RKO (cell line): ENCODE data around the gene ART3.
"Not testable (repeated sequence)": the region's sequence is repeated elsewhere in the genome, so short reads cannot be mapped to it uniquely, and the experiment has no call there.

Experiments
- DNase-seq: peaks from one replicate; pipeline ENCODE4 v3.0.0-alpha.2; 2016; ENCODE audit warnings: low spot score

The ART3 gene, protein sequence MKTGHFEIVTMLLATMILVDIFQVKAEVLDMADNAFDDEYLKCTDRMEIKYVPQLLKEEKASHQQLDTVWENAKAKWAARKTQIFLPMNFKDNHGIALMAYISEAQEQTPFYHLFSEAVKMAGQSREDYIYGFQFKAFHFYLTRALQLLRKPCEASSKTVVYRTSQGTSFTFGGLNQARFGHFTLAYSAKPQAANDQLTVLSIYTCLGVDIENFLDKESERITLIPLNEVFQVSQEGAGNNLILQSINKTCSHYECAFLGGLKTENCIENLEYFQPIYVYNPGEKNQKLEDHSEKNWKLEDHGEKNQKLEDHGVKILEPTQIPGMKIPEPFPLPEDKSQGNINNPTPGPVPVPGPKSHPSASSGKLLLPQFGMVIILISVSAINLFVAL

DNA sequence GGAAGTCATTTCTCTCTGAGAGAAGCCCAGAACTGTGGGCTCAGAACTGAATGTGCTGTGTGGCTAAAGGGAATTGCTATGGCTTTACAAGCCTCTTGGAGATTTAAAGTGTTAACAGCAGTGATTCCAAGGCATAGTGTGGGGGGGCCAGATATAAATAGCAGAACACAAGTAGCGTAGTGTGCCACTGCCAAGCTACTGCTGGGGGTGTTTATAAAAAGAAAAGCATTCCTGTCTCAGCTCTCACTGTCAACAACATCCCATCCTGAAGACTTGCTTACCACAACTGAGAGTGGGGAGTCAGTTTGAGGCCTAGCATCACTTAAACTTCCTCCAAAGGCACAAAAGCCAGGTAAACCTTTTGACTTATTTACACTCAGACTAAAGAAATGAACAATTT, at the start of gene ART3:
ART3 (plus strand) TSS at position 242 of the 400 bp plus-strand sequence. CDS start 1,181 bp downstream, outside the sequence.
- no peak for DNase-seq

GRCh38 chr4:76028350-76028765, 46.2 kb upstream of the ART3 start:
- no peak for DNase-seq

DNA sequence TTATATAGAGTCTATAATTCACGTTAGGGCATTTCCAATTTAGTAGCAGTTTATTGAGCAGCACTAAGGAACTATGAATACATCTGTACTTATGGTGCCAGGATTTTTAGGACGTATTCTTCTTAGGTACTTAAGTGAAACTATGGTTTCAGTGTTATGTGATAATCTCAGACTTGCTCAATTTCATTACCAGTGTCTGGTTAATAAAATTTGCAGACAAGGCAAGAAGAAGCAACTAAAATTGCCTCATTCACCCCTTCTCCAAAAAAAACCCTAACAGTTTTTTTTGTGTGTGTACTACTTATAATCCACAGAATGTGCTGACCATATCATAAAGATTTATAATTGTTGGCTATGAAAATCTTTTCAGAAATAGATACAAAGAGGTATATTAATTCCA, 45.2 kb upstream of the ART3 start:
- DNase-seq = no peak

GRCh38 chr4:76035141-76035540, 39.4 kb upstream of the ART3 start:
- no peak for DNase-seq

- no peak for DNase-seq
Observed at GRCh38 chr4:76035799-76036380, 38.6 kb upstream of the ART3 start, which contains the start of gene CXCL11. TSS of gene CXCL11 (minus strand) at chr4:76036070. CDS start at chr4:76035987, 83 bp downstream.

DNA sequence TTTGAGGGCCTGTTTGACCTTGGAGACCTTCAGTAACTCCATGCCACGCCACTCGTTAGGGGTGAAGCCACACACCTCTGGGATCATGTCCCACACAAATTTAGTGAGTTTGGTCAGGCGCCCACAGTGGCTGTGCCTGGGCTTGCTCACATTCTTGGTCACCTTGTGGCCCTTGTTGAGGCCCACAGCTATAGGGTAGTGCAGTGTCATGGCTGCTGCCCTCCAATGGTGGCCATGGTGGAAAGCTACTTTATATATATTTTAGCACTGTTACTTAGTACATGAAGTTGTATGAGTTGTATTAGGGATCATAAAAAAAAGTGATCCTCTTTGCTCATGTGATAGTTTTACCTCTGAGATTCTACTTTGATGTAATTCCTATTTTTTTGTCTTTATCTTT, 37.7 kb upstream of the ART3 start:
- DNase-seq = no peak

- DNase-seq = not testable (repeated sequence)
Observed at GRCh38 chr4:76042241-76042998, 32.1 kb upstream of the ART3 start.

DNA sequence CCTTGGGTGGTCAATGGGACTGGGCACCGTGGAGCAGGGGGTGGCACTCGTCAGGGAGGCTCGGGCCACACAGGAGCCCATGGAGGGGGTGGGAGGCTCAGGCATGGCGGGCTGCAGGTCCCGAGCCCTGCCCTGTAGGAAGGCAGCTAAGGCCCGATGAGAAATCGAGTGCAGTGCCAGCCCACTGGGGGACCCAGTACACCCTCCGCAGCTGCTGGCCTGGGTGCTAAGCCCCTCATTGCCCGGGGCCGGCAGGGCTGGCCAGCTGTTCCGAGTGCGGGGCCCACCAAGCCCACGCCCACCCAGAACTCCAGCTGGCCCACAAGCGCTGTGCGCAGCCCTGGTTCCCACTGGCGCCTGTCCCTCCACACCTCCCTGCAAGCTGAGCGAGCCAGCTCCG, 31.2 kb upstream of the ART3 start:
- not testable (repeated sequence) for DNase-seq

GRCh38 chr4:76044686-76045085, 29.8 kb upstream of the ART3 start:
- DNase-seq = not testable (repeated sequence)

- not testable (repeated sequence) for DNase-seq
Observed at GRCh38 chr4:76049860-76050416, 24.6 kb upstream of the ART3 start.

- not testable (repeated sequence) for DNase-seq
Observed at GRCh38 chr4:76050560-76051050, 23.9 kb upstream of the ART3 start.

- DNase-seq = no peak
Observed at GRCh38 chr4:76053730-76054129, 20.8 kb upstream of the ART3 start.

DNA sequence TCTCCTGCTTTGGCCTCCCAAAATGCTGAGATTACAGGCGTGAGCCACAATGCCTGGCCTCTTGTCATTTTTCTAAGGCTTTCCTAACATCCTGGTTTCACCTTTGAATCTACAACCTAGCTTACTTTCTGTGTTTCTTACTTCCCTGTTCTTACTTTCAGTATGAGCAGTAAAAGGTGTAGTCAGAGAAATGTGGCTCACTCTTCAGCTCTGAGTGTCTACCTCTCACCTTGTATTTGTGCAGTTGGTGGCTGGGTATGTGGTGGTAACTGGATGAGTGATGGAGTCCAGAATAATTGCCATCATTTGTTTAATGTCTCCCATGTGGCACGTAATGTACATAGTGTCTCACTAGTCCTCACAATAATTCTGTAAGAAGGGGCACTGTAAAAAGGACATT, 19.5 kb upstream of the ART3 start:
- DNase-seq = no peak

DNA sequence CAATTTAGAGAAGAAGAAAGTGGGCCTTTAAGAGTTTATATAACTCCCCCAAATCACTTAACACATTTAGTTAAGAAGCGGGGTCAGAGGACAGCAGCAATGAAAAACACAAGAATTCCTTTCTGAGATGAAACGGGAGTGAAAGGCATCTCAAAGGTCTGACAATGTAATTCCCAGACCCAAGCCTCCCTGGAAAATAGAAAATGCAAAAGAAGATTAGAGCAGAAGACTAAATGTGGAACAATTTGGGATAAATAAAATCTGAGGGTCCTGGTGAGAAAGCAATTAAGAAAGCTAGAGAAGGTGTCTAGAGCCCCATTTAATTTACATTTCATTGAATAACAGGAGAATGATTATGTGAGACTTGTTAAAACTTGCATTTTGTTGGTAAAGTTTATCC, 19.1 kb upstream of the ART3 start:
- no peak for DNase-seq

DNA sequence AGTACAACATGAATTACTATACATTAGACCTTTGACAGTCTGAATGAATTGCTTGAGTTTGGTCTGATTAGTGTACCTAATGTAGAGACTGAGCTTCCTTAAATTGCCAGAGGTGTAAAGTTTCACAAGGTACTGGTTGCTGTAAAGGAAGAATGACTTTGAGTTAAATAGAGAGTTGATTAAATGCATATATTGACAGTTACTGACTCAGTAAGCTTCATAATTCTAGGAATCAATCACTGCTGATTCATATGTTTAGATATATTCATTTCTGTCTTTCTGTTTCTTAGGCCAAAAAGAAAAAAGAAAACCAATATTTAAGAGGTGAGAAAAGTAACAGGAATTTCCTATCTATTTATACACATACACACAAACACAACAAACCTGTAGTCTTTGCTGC, 16.2 kb upstream of the ART3 start:
- no peak for DNase-seq

DNA sequence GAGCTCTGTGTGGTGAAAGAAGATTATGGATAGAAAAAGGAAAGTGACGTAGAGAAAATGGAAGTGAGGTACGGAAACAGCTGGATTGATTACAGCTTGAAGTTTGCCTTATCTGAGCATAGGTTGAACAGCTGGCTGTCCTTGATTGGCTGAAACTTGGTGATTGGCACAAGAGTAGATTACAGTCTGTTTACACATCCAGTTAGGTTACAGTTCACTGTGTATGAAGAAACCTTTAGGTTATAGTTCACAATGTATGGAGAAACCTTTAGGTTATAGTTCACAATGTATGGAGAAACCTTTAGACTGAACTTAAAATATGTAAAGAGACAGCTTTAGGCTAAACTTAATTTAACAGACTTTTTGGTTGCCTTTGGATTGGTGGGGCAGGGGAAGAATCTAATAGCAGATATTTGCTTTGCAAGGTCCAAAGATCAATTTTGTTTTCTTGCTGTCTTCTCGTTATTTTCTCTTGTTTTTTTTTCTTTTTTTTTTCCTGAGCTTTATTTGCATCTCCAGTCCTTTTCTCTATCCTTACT, 15.6 kb upstream of the ART3 start:
- no peak for DNase-seq

- no peak for DNase-seq
Observed at GRCh38 chr4:76059750-76060149, 14.8 kb upstream of the ART3 start.

DNA sequence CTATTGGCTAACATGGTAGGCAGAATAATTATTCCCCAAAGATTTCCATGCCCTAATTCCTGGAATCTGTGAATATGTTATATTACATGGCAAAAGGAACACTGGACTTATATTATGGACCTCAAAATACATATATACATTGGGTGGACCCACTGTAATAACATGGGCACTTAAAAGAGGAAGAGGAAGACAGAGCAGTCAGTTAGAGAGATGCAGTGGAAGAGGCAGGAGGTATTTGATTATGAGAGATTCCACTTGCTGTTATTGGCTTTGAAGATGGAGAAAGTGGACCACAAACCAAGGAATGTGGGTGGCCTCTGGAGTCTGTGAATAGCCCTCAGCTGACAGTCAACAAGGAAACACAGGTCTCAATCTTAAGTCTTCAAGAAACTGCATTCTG, 14.0 kb upstream of the ART3 start:
- no peak for DNase-seq

- no peak for DNase-seq
Observed at GRCh38 chr4:76061421-76061820, 13.1 kb upstream of the ART3 start.

DNA sequence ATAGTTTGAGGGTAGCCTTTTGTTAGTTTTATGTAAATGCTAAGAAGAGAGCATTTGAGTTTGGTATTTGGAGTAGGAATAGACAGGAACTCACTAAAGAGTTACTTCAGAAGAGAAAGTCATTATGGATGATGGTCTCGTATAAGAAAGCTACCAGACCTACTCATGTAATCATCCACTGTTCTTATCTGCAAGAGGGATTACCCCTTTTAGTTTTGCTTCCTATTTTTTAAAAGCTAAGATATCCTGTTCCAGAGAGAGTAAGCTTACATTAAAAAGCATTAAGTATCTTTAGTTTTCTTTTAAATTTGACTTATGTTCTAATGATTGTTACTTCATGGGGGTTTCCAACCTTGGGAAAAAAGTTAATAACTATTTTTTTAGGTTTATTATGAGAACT, 12.5 kb upstream of the ART3 start:
- DNase-seq = no peak

GRCh38 chr4:76066546-76066945, 8.0 kb upstream of the ART3 start:
- no peak for DNase-seq

DNA sequence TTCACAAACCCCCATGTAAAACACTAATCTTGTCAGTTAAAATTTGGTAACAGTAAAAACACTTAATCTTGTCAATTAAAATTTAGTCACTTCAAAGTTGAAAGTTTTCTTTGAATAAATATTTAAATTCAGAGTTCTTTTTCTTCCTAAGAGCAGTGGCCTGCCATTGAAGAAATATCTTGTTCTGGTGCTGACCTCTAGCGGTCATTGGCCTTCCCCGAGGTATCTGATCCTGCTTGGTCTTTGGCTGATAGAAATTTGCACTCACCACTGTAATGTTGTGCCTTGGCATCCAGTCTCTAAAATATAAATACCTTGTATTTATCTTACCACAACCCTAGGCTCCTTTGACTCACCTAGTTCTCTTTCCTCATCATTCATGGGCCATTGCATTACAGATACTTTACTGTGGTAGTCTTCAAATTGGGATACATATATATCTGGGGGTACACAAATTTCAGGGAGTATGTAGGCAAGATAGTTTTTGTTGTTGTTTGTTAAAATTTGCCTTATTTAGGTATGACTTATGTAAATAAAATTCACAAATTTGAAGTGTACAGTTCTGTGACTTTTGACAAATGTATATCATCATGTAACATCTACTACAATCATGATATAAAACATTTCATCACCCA, 6.7 kb upstream of the ART3 start:
- DNase-seq = peak; percentile 77
